NB4 (cell line): Measurements from ENCODE around the gene NELFA.

ENCODE experiments used
- POLR2A ChIP-seq: IDR thresholded peaks from 2 replicates; pipeline ENCODE4 v1.6.1; 2011; ENCODE audit warnings: mild to moderate bottlenecking; ENCODE audit not compliant: insufficient read length; ENCODE audit errors: extremely low read depth
- TF ChIP-seq, protein P1 (sequence below): IDR thresholded peaks from one replicate; pipeline ENCODE4 v1.5.1; 2012; ENCODE audit warnings: low read depth, low read length
- TF ChIP-seq, protein P2 (sequence below): IDR thresholded peaks from 2 replicates; pipeline ENCODE4 v1.6.1; 2011; ENCODE audit warnings: low read depth, low read length

DNA sequence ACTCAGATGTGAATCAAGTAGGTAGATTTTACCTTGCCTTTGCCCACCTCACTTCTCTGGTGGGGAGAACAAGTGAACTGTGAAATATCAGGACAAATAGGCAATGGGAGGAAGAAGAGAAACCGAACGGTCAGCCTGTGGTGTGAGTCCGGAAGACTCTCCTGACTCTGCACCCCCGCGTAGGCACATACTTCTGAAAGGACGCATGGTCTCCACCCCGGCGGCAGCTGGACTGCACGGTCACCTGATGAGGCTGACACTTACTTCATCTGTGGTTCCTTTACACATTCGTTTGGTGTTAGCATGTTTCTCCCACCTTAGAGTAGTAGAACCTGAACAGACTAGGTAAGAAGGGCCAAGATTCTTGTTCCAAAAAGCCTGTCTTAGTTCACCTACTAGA is 58.4 kb downstream of the NELFA start:
- TF ChIP-seq POLR2A, result no peak
- TF ChIP-seq, protein P1, sequence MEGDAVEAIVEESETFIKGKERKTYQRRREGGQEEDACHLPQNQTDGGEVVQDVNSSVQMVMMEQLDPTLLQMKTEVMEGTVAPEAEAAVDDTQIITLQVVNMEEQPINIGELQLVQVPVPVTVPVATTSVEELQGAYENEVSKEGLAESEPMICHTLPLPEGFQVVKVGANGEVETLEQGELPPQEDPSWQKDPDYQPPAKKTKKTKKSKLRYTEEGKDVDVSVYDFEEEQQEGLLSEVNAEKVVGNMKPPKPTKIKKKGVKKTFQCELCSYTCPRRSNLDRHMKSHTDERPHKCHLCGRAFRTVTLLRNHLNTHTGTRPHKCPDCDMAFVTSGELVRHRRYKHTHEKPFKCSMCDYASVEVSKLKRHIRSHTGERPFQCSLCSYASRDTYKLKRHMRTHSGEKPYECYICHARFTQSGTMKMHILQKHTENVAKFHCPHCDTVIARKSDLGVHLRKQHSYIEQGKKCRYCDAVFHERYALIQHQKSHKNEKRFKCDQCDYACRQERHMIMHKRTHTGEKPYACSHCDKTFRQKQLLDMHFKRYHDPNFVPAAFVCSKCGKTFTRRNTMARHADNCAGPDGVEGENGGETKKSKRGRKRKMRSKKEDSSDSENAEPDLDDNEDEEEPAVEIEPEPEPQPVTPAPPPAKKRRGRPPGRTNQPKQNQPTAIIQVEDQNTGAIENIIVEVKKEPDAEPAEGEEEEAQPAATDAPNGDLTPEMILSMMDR, result no peak
- TF ChIP-seq, protein P2, sequence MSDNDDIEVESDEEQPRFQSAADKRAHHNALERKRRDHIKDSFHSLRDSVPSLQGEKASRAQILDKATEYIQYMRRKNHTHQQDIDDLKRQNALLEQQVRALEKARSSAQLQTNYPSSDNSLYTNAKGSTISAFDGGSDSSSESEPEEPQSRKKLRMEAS, result no peak
